Neuronal stem cell (in vitro differentiated cells): ENCODE results near the gene CD37. TPM values are rescaled to one million over a fixed set of nuclear protein-coding genes. Genes with fewer than 3 reads are reported as not detected.
"Not testable (repeated sequence)": the region's sequence is repeated elsewhere in the genome, so short reads cannot be mapped to it uniquely, and the experiment has no call there.

ENCODE experiments used
- DNase-seq: peaks from one replicate; pipeline ENCODE4 v3.0.0-alpha.2; 2013; ENCODE audit warnings: low spot score
- H2AFZ ChIP-seq: one replicate; pipeline ENCODE4 v1.6.1; 2013; ENCODE audit warnings: mild to moderate bottlenecking, low read length, inconsistent platforms
- H2AK5ac ChIP-seq: 2 replicates; pipeline ENCODE4 v1.6.1; 2013; ENCODE audit warnings: low read depth, mild to moderate bottlenecking, inconsistent platforms, low read length, moderate library complexity, mixed read lengths
- H2BK120ac ChIP-seq: 2 replicates; pipeline ENCODE4 v1.6.1; 2013; ENCODE audit warnings: low read depth, mild to moderate bottlenecking, inconsistent platforms, low read length, moderate library complexity, mixed read lengths
- H2BK12ac ChIP-seq: one replicate; pipeline ENCODE4 v1.6.1; 2013; ENCODE audit warnings: low read length, inconsistent platforms
- H2BK15ac ChIP-seq: 2 replicates; pipeline ENCODE4 v1.6.1; 2013; ENCODE audit warnings: mild to moderate bottlenecking, low read length, inconsistent platforms, mixed read lengths
- H2BK5ac ChIP-seq: one replicate; pipeline ENCODE4 v1.6.1; 2013; ENCODE audit warnings: inconsistent platforms, mild to moderate bottlenecking, low read length, moderate library complexity
- H3K14ac ChIP-seq: one replicate; pipeline ENCODE4 v1.6.1; 2013; ENCODE audit warnings: low read length, inconsistent platforms
- H3K18ac ChIP-seq: 2 replicates; pipeline ENCODE4 v1.6.1; 2013; ENCODE audit warnings: low read length, inconsistent platforms
- H3K23ac ChIP-seq: 2 replicates; pipeline ENCODE4 v1.6.1; 2013; ENCODE audit warnings: low read depth, mild to moderate bottlenecking, mixed read lengths, low read length, inconsistent platforms; ENCODE audit not compliant: poor library complexity
- H3K27ac ChIP-seq: replicated peaks from 3 replicates; pipeline ENCODE4 v1.5.1; 2013; ENCODE audit warnings: low read length, inconsistent platforms
- H3K27me3 ChIP-seq, 3 experiments: 2 replicates each; pipeline ENCODE4 v1.6.1; 2013; ENCODE audit warnings: low read length in 3 of 3, mild to moderate bottlenecking in 2 of 3, inconsistent platforms in 1 of 3, low read depth in 1 of 3, mixed read lengths in 1 of 3, moderate library complexity in 1 of 3; ENCODE audit not compliant: control insufficient read depth in 3 of 3, insufficient read depth in 3 of 3
- H3K36me3 ChIP-seq, 2 donors: replicated peaks in 1 of 2; 2 replicates each; pipeline ENCODE4 v1.6.1; 2013; ENCODE audit warnings: low read length in 2 of 2; ENCODE audit not compliant: control insufficient read depth in 2 of 2, insufficient read depth in 2 of 2
- H3K4ac ChIP-seq: 2 replicates; pipeline ENCODE4 v1.6.1; 2013; ENCODE audit warnings: inconsistent platforms, mild to moderate bottlenecking, low read length, moderate library complexity
- H3K4me1 ChIP-seq, 2 donors: 1 replicate in 1 of 2; 2 replicates in 1 of 2; pipeline ENCODE4 v1.6.1; 2013; ENCODE audit warnings: low read length in 2 of 2, low read depth in 1 of 2; ENCODE audit not compliant: control insufficient read depth in 2 of 2, insufficient read depth in 1 of 2
- H3K4me2 ChIP-seq: one replicate; pipeline ENCODE4 v1.6.1; 2013; ENCODE audit warnings: mild to moderate bottlenecking, low read length, inconsistent platforms; ENCODE audit not compliant: insufficient read depth, poor library complexity, severe bottlenecking
- H3K4me3 ChIP-seq, 2 donors: 2 replicates each; pipeline ENCODE4 v1.5.1; 2013; ENCODE audit warnings: low read length in 2 of 2, mild to moderate bottlenecking in 2 of 2, inconsistent platforms in 1 of 2, moderate library complexity in 1 of 2
- H3K79me1 ChIP-seq: one replicate; pipeline ENCODE4 v1.6.1; 2013; ENCODE audit warnings: low read depth, mild to moderate bottlenecking, inconsistent platforms, low read length, moderate library complexity
- H3K9ac ChIP-seq: one replicate; pipeline ENCODE4 v1.6.1; 2013; ENCODE audit warnings: mild to moderate bottlenecking, low read depth, low read length, inconsistent platforms; ENCODE audit not compliant: poor library complexity
- H3K9me3 ChIP-seq, 2 donors: replicated peaks in 1 of 2; 2 replicates each; pipeline versions ENCODE3 to v1.6.1; 2013; ENCODE audit warnings: low read length in 2 of 2, mild to moderate bottlenecking in 2 of 2, inconsistent platforms in 1 of 2, low read depth in 1 of 2, mixed read lengths in 1 of 2, moderate library complexity in 1 of 2; ENCODE audit not compliant: control insufficient read depth in 2 of 2, insufficient read depth in 1 of 2
- H4K8ac ChIP-seq: one replicate; pipeline ENCODE4 v1.6.1; 2013; ENCODE audit warnings: low read depth, mild to moderate bottlenecking, inconsistent platforms, low read length, moderate library complexity
- H4K91ac ChIP-seq: one replicate; pipeline ENCODE4 v1.6.1; 2013; ENCODE audit warnings: low read length, low read depth, mild to moderate bottlenecking, inconsistent platforms; ENCODE audit not compliant: poor library complexity
- WGBS, 2 donors: extraction: QIAGEN DNeasy Blood & Tissue Kit; methylation state at CpG; one replicate each; pipeline ENCODE4 v1.1.7; 2013; ENCODE audit warnings: missing lambda C conversion rate in 2 of 2, mixed read lengths in 1 of 2; ENCODE audit not compliant: insufficient read length in 2 of 2, insufficient replicate concordance in 1 of 2; ENCODE audit errors: extremely low coverage in 2 of 2; 5-methylcytosine and 5-hydroxymethylcytosine counted together
- polyA plus RNA-seq, 2 experiments: library from polyadenylated mRNA; stranded (reverse); fragments of 200-250 nt; gene quantifications; one replicate each; pipeline ENCODE4 v1.2.3, GENCODE V29; 2013

CD37 gene, protein sequence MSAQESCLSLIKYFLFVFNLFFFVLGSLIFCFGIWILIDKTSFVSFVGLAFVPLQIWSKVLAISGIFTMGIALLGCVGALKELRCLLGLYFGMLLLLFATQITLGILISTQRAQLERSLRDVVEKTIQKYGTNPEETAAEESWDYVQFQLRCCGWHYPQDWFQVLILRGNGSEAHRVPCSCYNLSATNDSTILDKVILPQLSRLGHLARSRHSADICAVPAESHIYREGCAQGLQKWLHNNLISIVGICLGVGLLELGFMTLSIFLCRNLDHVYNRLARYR
- polyA plus RNA-seq (2013, experiment 1 of 2): not detected
- not detected for polyA plus RNA-seq (2013, experiment 2 of 2)

DNA sequence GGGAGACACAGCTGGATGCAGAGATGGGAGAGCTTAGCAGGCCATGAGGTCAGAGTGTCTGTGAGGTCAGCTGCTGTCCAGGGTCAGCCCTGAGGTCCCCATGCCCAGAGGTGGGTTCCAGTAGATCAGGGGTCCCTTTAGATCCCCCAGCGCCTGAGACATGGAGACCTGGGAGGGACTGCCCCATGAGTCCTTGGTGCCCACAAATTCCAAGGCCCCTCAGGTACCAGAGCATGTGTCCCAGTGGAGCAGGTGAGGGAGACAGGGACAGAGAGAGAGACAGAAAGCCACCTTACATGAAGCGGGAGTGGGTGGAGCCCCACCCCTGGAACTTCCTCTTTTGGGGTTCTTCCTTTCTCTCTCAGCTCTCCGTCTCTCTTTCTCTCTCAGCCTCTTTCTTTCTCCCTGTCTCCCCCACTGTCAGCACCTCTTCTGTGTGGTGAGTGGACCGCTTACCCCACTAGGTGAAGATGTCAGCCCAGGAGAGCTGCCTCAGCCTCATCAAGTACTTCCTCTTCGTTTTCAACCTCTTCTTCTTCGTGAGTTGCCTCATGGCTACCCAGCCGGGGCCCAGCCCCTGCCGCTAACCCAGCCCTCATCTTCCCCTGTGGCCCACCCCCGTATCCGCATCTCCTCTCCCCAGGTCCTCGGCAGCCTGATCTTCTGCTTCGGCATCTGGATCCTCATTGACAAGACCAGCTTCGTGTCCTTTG lies at the start of gene CD37:
Gene CD37 (plus strand): TSS at position 336 of the 713 bp plus-strand sequence. CDS start 135 bp downstream, at position 471.
- no peaks in the 10 kb centered on the region for H3K9me3 ChIP-seq
- H2BK15ac ChIP-seq: no peak within 1 kb of the TSS
- no peak within 1 kb of the TSS for H2BK120ac ChIP-seq
- peak within 1 kb of the TSS; percentile 57 for H3K18ac ChIP-seq
- peak within 1 kb of the TSS; percentile 31 for H3K23ac ChIP-seq
- no CpG with 5 or more reads among the region's 13 CpGs for WGBS, 2 donors
- DNase-seq: no peak
- H2AK5ac ChIP-seq: no peak within 1 kb of the TSS
- no peak within 1 kb of the TSS for H2BK12ac ChIP-seq
- H3K79me1 ChIP-seq: peaks cover 6% of the 10 kb centered on the region
- H3K36me3 ChIP-seq: peaks cover 16 to 86% of the 10 kb centered on the region in 2 donors
- no peak within 1 kb of the TSS for H3K9ac ChIP-seq
- H3K27ac ChIP-seq: no peak within 1 kb of the TSS
- H2AFZ ChIP-seq: no peak within 1 kb of the TSS
- no peak within 1 kb of the TSS for H3K4me3 ChIP-seq
- no peak within 1 kb of the TSS for H3K4me2 ChIP-seq
- no peak within 1 kb of the TSS for H3K14ac ChIP-seq
- no peak within 1 kb of the TSS for H4K91ac ChIP-seq
- H3K27me3 ChIP-seq: peaks cover 0 to 3% (median 0%) of the 10 kb centered on the region in 3 experiments
- H3K4ac ChIP-seq: no peak within 1 kb of the TSS
- H2BK5ac ChIP-seq: no peak within 1 kb of the TSS
- H4K8ac ChIP-seq: no peak within 1 kb of the TSS
- H3K4me1 ChIP-seq: peaks cover 0 to 14% of the 10 kb centered on the region in 2 donors

DNA sequence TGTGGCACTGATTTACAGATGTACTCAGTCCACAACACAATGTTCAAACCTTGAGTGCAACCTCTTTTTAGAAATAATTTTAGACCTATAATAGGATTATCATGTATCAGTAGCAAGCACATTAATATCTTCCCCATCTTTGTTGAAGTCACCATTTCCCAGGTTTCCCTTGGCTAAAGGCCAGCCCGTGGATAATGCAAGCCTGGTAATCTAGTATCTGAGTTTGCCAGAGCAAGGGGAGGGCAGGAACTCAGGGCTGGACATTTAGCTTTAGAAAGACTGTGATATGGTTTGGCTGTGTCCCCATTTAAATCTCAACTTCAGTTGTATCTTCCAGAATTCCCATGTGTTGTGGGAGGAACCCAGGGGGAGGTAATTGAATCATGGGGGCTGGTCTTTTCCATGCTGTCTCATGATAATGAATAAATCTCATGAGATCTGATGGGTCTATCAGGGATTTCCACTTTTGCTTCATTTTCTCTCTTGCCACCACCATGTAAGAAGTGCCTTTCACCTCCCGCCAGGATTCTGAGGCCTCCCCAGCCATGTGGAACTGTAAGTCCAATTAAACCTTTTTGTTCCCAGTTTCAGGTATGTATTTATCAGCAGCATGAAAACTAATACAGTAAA lies 48.0 kb upstream of the CD37 start:
- Histone ChIP-seq H3K27me3 (no peaks in the 10 kb centered on the region), H3K9ac (no peak overlapping the region), H2BK5ac (no peak overlapping the region), H3K4me2 (no peak overlapping the region), H4K91ac (no peak overlapping the region), H3K18ac (no peak overlapping the region), H3K14ac (no peak overlapping the region), H3K4ac (no peak overlapping the region), H3K4me3 (no peak overlapping the region), H3K23ac (no peak overlapping the region), H3K4me1 (no peaks in the 10 kb centered on the region), H4K8ac (no peak overlapping the region), H3K9me3 (peaks cover 4 to 17% of the 10 kb centered on the region in 2 donors), H3K27ac (no peak overlapping the region), H2BK120ac (no peak overlapping the region), H3K36me3 (peaks cover 0 to 14% of the 10 kb centered on the region in 2 donors), H3K79me1 (no peaks in the 10 kb centered on the region), H2AK5ac (no peak overlapping the region), H2AFZ (no peak overlapping the region), H2BK15ac (no peak overlapping the region), H2BK12ac (no peak overlapping the region)
- DNase-seq: no peak
- no CpG with 5 or more reads among the region's 2 CpGs for WGBS, 2 donors

DNA sequence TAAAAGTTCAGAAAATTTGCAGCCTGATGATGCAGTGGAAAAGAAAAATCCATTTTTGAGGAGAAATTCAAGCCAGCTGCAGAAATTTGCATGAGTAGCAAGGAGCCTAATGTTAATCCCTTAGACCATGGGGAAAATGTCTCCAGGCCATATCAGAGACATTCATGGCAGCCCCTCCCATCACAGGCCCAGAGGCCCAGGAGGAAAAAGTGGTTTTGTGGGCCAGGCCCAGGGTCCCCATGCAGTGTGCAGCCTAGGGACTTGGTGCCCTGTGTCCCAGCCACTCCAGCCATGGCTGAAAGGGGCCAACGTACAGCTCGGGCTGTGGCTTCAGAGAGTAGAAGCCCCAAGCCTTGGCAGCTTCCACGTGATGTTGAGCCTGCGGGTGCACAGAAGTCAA lies 47.0 kb upstream of the CD37 start:
- WGBS, 2 donors: no CpG with 5 or more reads among the region's 4 CpGs
- not testable (repeated sequence) for H2BK15ac ChIP-seq, H3K27ac ChIP-seq, H3K14ac ChIP-seq, DNase-seq, H2AK5ac ChIP-seq, H3K4me3 ChIP-seq, H2BK120ac ChIP-seq, H4K8ac ChIP-seq, H2BK12ac ChIP-seq, H2BK5ac ChIP-seq, H3K27me3 ChIP-seq, H2AFZ ChIP-seq, H3K79me1 ChIP-seq, H3K9ac ChIP-seq, H3K4ac ChIP-seq, H3K4me1 ChIP-seq, H4K91ac ChIP-seq, H3K4me2 ChIP-seq, H3K23ac ChIP-seq, H3K18ac ChIP-seq
- Histone ChIP-seq H3K36me3 (peaks cover 2 to 23% of the 10 kb centered on the region in 2 donors), H3K9me3 (peaks cover 4 to 17% of the 10 kb centered on the region in 2 donors)

DNA sequence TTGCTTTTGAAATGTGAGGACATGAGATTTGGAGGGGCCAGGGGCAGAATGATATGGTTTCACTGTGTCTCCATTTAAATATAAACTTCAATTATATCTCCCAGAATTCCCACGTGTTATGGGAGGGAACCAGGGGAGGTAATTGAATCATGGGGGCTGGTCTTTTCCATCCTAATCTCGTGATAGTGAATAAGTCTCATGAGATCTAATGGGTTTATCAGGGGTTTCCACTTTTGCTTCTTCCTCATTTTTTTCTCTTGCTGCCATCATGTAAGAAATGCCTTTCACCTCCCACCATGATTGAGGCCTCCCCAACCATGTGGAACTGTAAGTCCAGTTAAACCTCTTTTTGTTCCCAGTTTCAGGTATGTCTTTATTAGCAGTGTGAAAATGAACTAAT lies 45.9 kb upstream of the CD37 start:
- not testable (repeated sequence) for H3K27ac ChIP-seq, H3K4me1 ChIP-seq, DNase-seq, H2BK12ac ChIP-seq, H4K8ac ChIP-seq, H2AK5ac ChIP-seq, H3K4me2 ChIP-seq, H3K4ac ChIP-seq, H3K79me1 ChIP-seq, H3K27me3 ChIP-seq, H3K4me3 ChIP-seq, H4K91ac ChIP-seq, H2BK120ac ChIP-seq, H2AFZ ChIP-seq, H3K14ac ChIP-seq, H3K18ac ChIP-seq, H2BK15ac ChIP-seq, H2BK5ac ChIP-seq, H3K9ac ChIP-seq, H3K23ac ChIP-seq
- WGBS, 2 donors: no CpG with 5 or more reads among the region's 2 CpGs
- peaks cover 3 to 34% of the 10 kb centered on the region in 2 donors for H3K36me3 ChIP-seq
- H3K9me3 ChIP-seq: peaks cover 4 to 17% of the 10 kb centered on the region in 2 donors
